PFSK-1 (cell line): ENCODE data around the gene TBC1D22A.

Experiments
- FOXP2 ChIP-seq: optimal IDR thresholded peaks from 2 replicates; pipeline ENCODE3; 2011; ENCODE audit warnings: borderline replicate concordance, control low read depth, inconsistent platforms; ENCODE audit not compliant: insufficient read depth; ENCODE audit errors: extremely low read length, extremely low read depth
- POLR2AphosphoS5 ChIP-seq: IDR thresholded peaks from 2 replicates; pipeline ENCODE4 v1.6.1; 2012; ENCODE audit warnings: low read depth, mild to moderate bottlenecking, control low read depth, low read length, moderate library complexity
- REST ChIP-seq, 2 experiments: IDR thresholded peaks; 2 replicates each; pipeline versions ENCODE4 v1.6.1 to v1.8.0; 2011 to 2012; ENCODE audit warnings: low read depth in 2 of 2, low read length in 2 of 2, control low read depth in 1 of 2, inconsistent platforms in 1 of 2, mild to moderate bottlenecking in 1 of 2, moderate library complexity in 1 of 2; ENCODE audit not compliant: insufficient read depth in 1 of 2
- SIN3A ChIP-seq: IDR thresholded peaks from 2 replicates; pipeline ENCODE4 v1.6.1; 2012; ENCODE audit warnings: mild to moderate bottlenecking, low read length, moderate library complexity, borderline replicate concordance; ENCODE audit not compliant: insufficient read depth
- TAF1 ChIP-seq: IDR thresholded peaks from 2 replicates; pipeline ENCODE4 v1.6.1; 2012; ENCODE audit warnings: low read length, control low read depth, borderline replicate concordance; ENCODE audit not compliant: insufficient read depth

TBC1D22A gene

GRCh38 chr22:47144076-47144765, 381.8 kb downstream of the TBC1D22A start:
- TF ChIP-seq SIN3A (no peak), POLR2AphosphoS5 (no peak), REST (IDR thresholded peaks at IDR 0.05; ENCODE audit: insufficient read depth in 1 of 2, low read depth in 2 of 2, low read length in 2 of 2) (no peak), TAF1 (no peak), FOXP2 (no peak)

GRCh38 chr22:47144791-47145425, 382.5 kb downstream of the TBC1D22A start:
- no peak for TF ChIP-seq REST (IDR thresholded peaks at IDR 0.05; ENCODE audit: insufficient read depth in 1 of 2, low read depth in 2 of 2, low read length in 2 of 2)
- TF ChIP-seq POLR2AphosphoS5: no peak
- TF ChIP-seq SIN3A: no peak
- no peak for TF ChIP-seq FOXP2
- TF ChIP-seq TAF1: no peak

GRCh38 chr22:47145883-47146282, 383.4 kb downstream of the TBC1D22A start:
- no peak for TF ChIP-seq FOXP2

GRCh38 chr22:47146391-47146790, 383.9 kb downstream of the TBC1D22A start:
- TF ChIP-seq FOXP2: no peak
- TF ChIP-seq REST (IDR thresholded peaks at IDR 0.05; ENCODE audit: insufficient read depth in 1 of 2, low read depth in 2 of 2, low read length in 2 of 2): no peak
- TF ChIP-seq SIN3A: no peak
- TF ChIP-seq TAF1: no peak
- no peak for TF ChIP-seq POLR2AphosphoS5

GRCh38 chr22:47146941-47147340, 384.5 kb downstream of the TBC1D22A start:
- no peak for TF ChIP-seq SIN3A
- TF ChIP-seq FOXP2: no peak
- no peak for TF ChIP-seq TAF1
- TF ChIP-seq POLR2AphosphoS5: no peak
- no peak for TF ChIP-seq REST (IDR thresholded peaks at IDR 0.05; ENCODE audit: insufficient read depth in 1 of 2, low read depth in 2 of 2, low read length in 2 of 2)
